Measurements from ENCODE around the gene ARMC10. TPM values are rescaled to one million over a fixed set of nuclear protein-coding genes. Genes with fewer than 3 reads are reported as not detected.
"Not testable (repeated sequence)": the region's sequence is repeated elsewhere in the genome, so short reads cannot be mapped to it uniquely, and the experiment has no call there.

ARMC10 gene
- total RNA-seq, 1 donor from 2014 or later, result 22.6 TPM

GRCh38 chr7:103101543-103101942 lies 26.6 kb downstream of the ARMC10 start:
- no peak for TF ChIP-seq CTCF (IDR thresholded peaks at IDR 0.05; ENCODE audit: borderline replicate concordance)
- H3K27ac ChIP-seq (replicated peaks), result no peak overlapping the region
- H3K27me3 ChIP-seq (ENCODE audit: low read depth), result no peaks in the 10 kb centered on the region
- no peak for DNase-seq
- no peaks in the 10 kb centered on the region for H3K9me3 ChIP-seq (replicated peaks)
- peaks cover 66% of the 10 kb centered on the region for H3K36me3 ChIP-seq
- intact Hi-C loops (cut with micrococcal nuclease), result no loop called here
- no peaks in the 10 kb centered on the region for H3K4me1 ChIP-seq
- no peak overlapping the region for H3K4me3 ChIP-seq

GRCh38 chr7:103106005-103106702 lies 31.2 kb downstream of the ARMC10 start:
- DNase-seq, result no peak
- H3K4me3 ChIP-seq, result no peak overlapping the region
- no peak for TF ChIP-seq CTCF (IDR thresholded peaks at IDR 0.05; ENCODE audit: borderline replicate concordance)
- intact Hi-C loops (cut with micrococcal nuclease), result no loop called here
- H3K27me3 ChIP-seq (ENCODE audit: low read depth), result no peaks in the 10 kb centered on the region
- H3K27ac ChIP-seq (replicated peaks), result no peak overlapping the region
- H3K36me3 ChIP-seq, result peaks cover 38% of the 10 kb centered on the region
- peaks cover 2% of the 10 kb centered on the region for H3K9me3 ChIP-seq (replicated peaks)
- no peaks in the 10 kb centered on the region for H3K4me1 ChIP-seq

DNA sequence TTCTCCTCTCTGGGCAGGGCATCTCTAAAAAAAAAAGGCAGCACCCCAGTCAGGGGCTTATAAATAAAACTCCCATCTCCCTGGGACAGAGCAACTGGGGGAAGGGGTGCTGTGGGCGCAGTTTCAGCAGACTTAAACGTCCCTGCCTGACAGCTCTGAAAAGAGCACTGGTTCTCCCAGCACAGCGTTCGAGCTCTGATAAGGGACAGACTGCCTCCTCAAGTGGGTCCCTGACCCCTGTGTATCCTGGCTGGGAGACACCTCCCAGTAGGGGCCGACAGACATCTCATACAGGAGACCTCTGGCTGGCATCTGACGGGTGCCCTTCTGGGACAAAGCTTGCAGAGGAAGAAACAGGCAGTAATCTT lies 31.7 kb downstream of the ARMC10 start:
- H3K4me1 ChIP-seq; H3K4me3 ChIP-seq; H3K9me3 ChIP-seq (replicated peaks); DNase-seq; intact Hi-C loops (cut with micrococcal nuclease); H3K27ac ChIP-seq (replicated peaks); H3K27me3 ChIP-seq (ENCODE audit: low read depth): not testable (repeated sequence)
- peaks cover 39% of the 10 kb centered on the region for H3K36me3 ChIP-seq

GRCh38 chr7:103113164-103113563 lies 38.2 kb downstream of the ARMC10 start:
- intact Hi-C loops (cut with micrococcal nuclease), result no loop called here
- DNase-seq, result no peak
- Histone ChIP-seq H3K27me3 (ENCODE audit: low read depth) (no peaks in the 10 kb centered on the region), H3K36me3 (peaks cover 33% of the 10 kb centered on the region), H3K4me3 (no peak overlapping the region), H3K9me3 (replicated peaks) (peaks cover 6% of the 10 kb centered on the region), H3K4me1 (no peaks in the 10 kb centered on the region), H3K27ac (replicated peaks) (no peak overlapping the region)
- no peak for TF ChIP-seq CTCF (IDR thresholded peaks at IDR 0.05; ENCODE audit: borderline replicate concordance)

DNA sequence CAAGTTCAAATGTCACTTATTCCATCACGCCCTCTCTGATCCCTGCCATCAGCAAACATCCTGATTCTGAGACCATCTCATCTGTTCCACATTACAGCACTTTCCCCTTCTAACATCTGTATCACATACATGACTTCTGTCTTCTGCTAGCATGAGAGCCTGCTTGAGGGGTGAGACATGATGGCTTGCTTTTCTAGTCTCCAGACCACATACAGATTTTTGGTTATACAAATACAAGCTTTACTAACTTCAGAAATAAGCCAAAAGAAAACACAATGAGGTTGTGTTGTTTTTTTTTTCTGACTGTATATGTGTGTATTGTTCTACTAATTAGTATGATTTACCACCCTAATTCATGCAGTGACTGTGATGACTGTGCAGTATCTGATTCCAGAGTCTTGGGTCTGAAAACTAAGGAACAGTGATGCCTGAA lies 39.7 kb downstream of the ARMC10 start:
- no peaks in the 10 kb centered on the region for H3K4me1 ChIP-seq
- peaks cover 6% of the 10 kb centered on the region for H3K9me3 ChIP-seq (replicated peaks)
- H3K4me3 ChIP-seq, result no peak overlapping the region
- H3K36me3 ChIP-seq, result peaks cover 37% of the 10 kb centered on the region
- no peak for TF ChIP-seq CTCF (IDR thresholded peaks at IDR 0.05; ENCODE audit: borderline replicate concordance)
- intact Hi-C loops (cut with micrococcal nuclease), result no loop called here
- H3K27ac ChIP-seq (replicated peaks), result no peak overlapping the region
- no peak for DNase-seq
- no peaks in the 10 kb centered on the region for H3K27me3 ChIP-seq (ENCODE audit: low read depth)

- Histone ChIP-seq H3K9me3 (replicated peaks) (peaks cover 6% of the 10 kb centered on the region), H3K27me3 (ENCODE audit: low read depth) (no peaks in the 10 kb centered on the region), H3K4me1 (no peaks in the 10 kb centered on the region), H3K36me3 (peaks cover 46% of the 10 kb centered on the region), H3K4me3 (no peak overlapping the region), H3K27ac (replicated peaks) (no peak overlapping the region)
- DNase-seq, result no peak
- no peak for TF ChIP-seq CTCF (IDR thresholded peaks at IDR 0.05; ENCODE audit: borderline replicate concordance)
- intact Hi-C loops (cut with micrococcal nuclease), result no loop called here
These were observed 40.8 kb downstream of the ARMC10 start for GRCh38 chr7:103115771-103116170.

Data from left ventricle myocardium inferior (tissue), 1 donor.